ENCODE results near the gene LOXL1.

GRCh38 chr15:73984208-73984979 is 58.1 kb downstream of the LOXL1 start:
- TF ChIP-seq CTCF (IDR thresholded peaks at IDR 0.05) (no peak), POLR2A (IDR thresholded peaks at IDR 0.05) (no peak)

Measured in heart left ventricle (tissue), 13 donors.